ENCODE data around the gene ANTKMT. TPM values are rescaled to one million over a fixed set of nuclear protein-coding genes. Genes with fewer than 3 reads are reported as not detected.

ANTKMT gene
- total and polyA plus RNA-seq, 2 of the 8 experiments (the other 6 are each of a cell fraction or from before 2014, with no cell fraction given), result 26.5 to 26.6 TPM

GRCh38 chr16:689175-689897, 31.6 kb upstream of the ANTKMT start:
- peaks cover 0 to 14% (median 2%) of the 10 kb centered on the region in 4 experiments; a peak in 3 of 8 replicates for H3K36me3 ChIP-seq (ENCODE audit: control insufficient read depth in 2 of 4, insufficient read depth in 4 of 4, low read length in 3 of 4)
- H4K91ac ChIP-seq (replicated peaks; ENCODE audit: insufficient read length, low read length), result no peak overlapping the region
- peak overlapping the region; percentile 50 to 70 (median 55); a peak in 6 of 7 replicates for H3K9ac ChIP-seq (replicated peaks in 1 of 4; ENCODE audit: extremely low read depth in 1 of 4, low read depth in 3 of 4, low read length in 3 of 4)
- no peak overlapping the region for H4K5ac ChIP-seq (ENCODE audit: insufficient read length, low read depth, low read length)
- no peak overlapping the region for H3K23ac ChIP-seq (ENCODE audit: insufficient read length)
- ChIA-PET POLR2A (ENCODE audit: partially characterized antibody) (interaction anchor here (1.2 to 4.1 kb wide), 13 partner anchors 9 to 165 kb away, joined by 3 to 39 read pairs (median 7); partner anchors contain the start of genes ANTKMT, METRN, RHBDL1 and STUB1), CTCF (ENCODE audit: partially characterized antibody) (interaction anchor here (0.8 to 6.0 kb wide), 6 partner anchors 18 to 1000 kb away, joined by 3 to 75 read pairs (median 4); partner anchors contain the start of genes RHBDL1 and RHOT2)
- 89% methylated on average over 26 of the region's 26 CpGs; no CpG with 5 or more reads in 1 of the 2 experiments for WGBS, 2 experiments (ENCODE audit: extremely low coverage in 1 of 2, insufficient coverage in 1 of 2, insufficient read length in 1 of 2, insufficient replicate concordance in 2 of 2, low coverage in 1 of 2, low lambda C conversion rate in 2 of 2, missing lambda C conversion rate in 1 of 2)
- no peak overlapping the region for H3K4ac ChIP-seq (replicated peaks; ENCODE audit: insufficient read length, low read depth, low read length)
- peaks cover 0 to 16% (median 7%) of the 10 kb centered on the region in 4 experiments; a peak in 5 of 7 replicates for H3K4me1 ChIP-seq (replicated peaks in 1 of 4; ENCODE audit: control insufficient read depth in 3 of 4, insufficient read depth in 4 of 4, low read length in 3 of 4)
- no peak overlapping the region for H2AFZ ChIP-seq (ENCODE audit: low read length)
- DNase-seq (ENCODE audit: low read depth in 1 of 2, low spot score in 2 of 2) (no peak), FAIRE-seq (no peak)
- peak overlapping the region; percentile 94 for H4K8ac ChIP-seq (ENCODE audit: extremely low read depth, insufficient read depth, low read length)
- H3K56ac ChIP-seq (replicated peaks; ENCODE audit: insufficient read length, low read depth, low read length), result no peak overlapping the region
- peaks cover 12% of the 10 kb centered on the region for H3K23me2 ChIP-seq (ENCODE audit: low read depth, low read length)
- peaks cover 0 to 29% (median 13%) of the 10 kb centered on the region in 4 experiments; a peak in 5 of 7 replicates for H3K27me3 ChIP-seq (replicated peaks in 1 of 4; ENCODE audit: control insufficient read depth in 3 of 4, extremely low read depth in 1 of 4, insufficient read depth in 3 of 4, low read length in 3 of 4)
- peaks cover 4% of the 10 kb centered on the region for H3K79me1 ChIP-seq (ENCODE audit: low read depth, low read length)
- H3K14ac ChIP-seq (ENCODE audit: insufficient read length), result no peak overlapping the region
- no peak overlapping the region for H2BK120ac ChIP-seq (replicated peaks; ENCODE audit: low read depth, low read length)
- H3K4me3 ChIP-seq (ENCODE audit: extremely low read depth in 1 of 4, insufficient read depth in 2 of 4, low read depth in 3 of 4, low read length in 4 of 4), result peak overlapping the region; percentile 76 to 90 (median 82)
- H3K4me2 ChIP-seq (ENCODE audit: insufficient read depth in 1 of 2, low read depth in 2 of 2, low read length in 2 of 2), result peak overlapping the region; percentile 71 to 97
- no peak overlapping the region for H3K18ac ChIP-seq (ENCODE audit: extremely low read depth, low read length)
- H2BK20ac ChIP-seq (ENCODE audit: low read length), result no peak overlapping the region
- peaks cover 0 to 11% of the 10 kb centered on the region in 2 experiments for H4K20me1 ChIP-seq (replicated peaks in 1 of 2; ENCODE audit: control insufficient read depth in 1 of 2, insufficient read depth in 2 of 2, low read length in 2 of 2)
- H3K9me3 ChIP-seq (ENCODE audit: insufficient read depth in 2 of 2, low read depth in 1 of 2, low read length in 1 of 2), result no peaks in the 10 kb centered on the region
- H2BK15ac ChIP-seq (ENCODE audit: low read length), result no peak overlapping the region; the same call in 1 of the 2 replicates
- H3K27ac ChIP-seq (ENCODE audit: low read depth, low read length), result no peak overlapping the region
- peak overlapping the region; percentile 50; the same call in 1 of the 2 replicates for H2BK12ac ChIP-seq (ENCODE audit: low read depth, low read length)
- H2AK5ac ChIP-seq (ENCODE audit: low read depth, low read length), result no peak overlapping the region
- H2BK5ac ChIP-seq (ENCODE audit: low read depth, low read length), result no peak overlapping the region
- TF ChIP-seq SAP30 (IDR thresholded peaks at IDR 0.05; ENCODE audit: insufficient read depth, insufficient replicate concordance, low read length) (peak; percentile 37), TAF1 (IDR thresholded peaks at IDR 0.05; ENCODE audit: low read depth, low read length) (no peak), YY1 (IDR thresholded peaks at IDR 0.05; ENCODE audit: low read depth, low read length) (no peak)
- no peaks in the 10 kb centered on the region for H3K79me2 ChIP-seq (ENCODE audit: control insufficient read depth in 1 of 2, insufficient read depth in 2 of 2, low read length in 2 of 2)
